ENCODE results near the gene FHIT. TPM values are rescaled to one million over a fixed set of nuclear protein-coding genes. Genes with fewer than 3 reads are reported as not detected.

FHIT gene
- polyA plus RNA-seq, 1 of the 3 experiments (the other 2 are of a cell fraction): 0.41 TPM

- H3K4me1 ChIP-seq (ENCODE audit: control insufficient read depth in 1 of 2, insufficient read depth in 2 of 2, low read depth in 1 of 2, low read length in 1 of 2): no peaks in the 10 kb centered on the region
- no peak overlapping the region for H3K9ac ChIP-seq
- H3K4me2 ChIP-seq: no peak overlapping the region
- no peak overlapping the region for H3K27ac ChIP-seq (ENCODE audit: low read depth in 2 of 2, low read length in 1 of 2)
- H2AFZ ChIP-seq (ENCODE audit: low read depth): no peak overlapping the region
- no peaks in the 10 kb centered on the region for H3K79me2 ChIP-seq (ENCODE audit: insufficient read depth)
- no peaks in the 10 kb centered on the region for H3K9me2 ChIP-seq
- TF ChIP-seq YY1 (IDR thresholded peaks at IDR 0.05; ENCODE audit: low read depth): no peak
- no peak for TF ChIP-seq RAD21 (IDR thresholded peaks at IDR 0.05; ENCODE audit: low read length)
- TF ChIP-seq GABPA (IDR thresholded peaks at IDR 0.05; ENCODE audit: low read depth): no peak
- TF ChIP-seq MAX (IDR thresholded peaks at IDR 0.05; ENCODE audit: low read depth): no peak
- TF ChIP-seq, protein P1, sequence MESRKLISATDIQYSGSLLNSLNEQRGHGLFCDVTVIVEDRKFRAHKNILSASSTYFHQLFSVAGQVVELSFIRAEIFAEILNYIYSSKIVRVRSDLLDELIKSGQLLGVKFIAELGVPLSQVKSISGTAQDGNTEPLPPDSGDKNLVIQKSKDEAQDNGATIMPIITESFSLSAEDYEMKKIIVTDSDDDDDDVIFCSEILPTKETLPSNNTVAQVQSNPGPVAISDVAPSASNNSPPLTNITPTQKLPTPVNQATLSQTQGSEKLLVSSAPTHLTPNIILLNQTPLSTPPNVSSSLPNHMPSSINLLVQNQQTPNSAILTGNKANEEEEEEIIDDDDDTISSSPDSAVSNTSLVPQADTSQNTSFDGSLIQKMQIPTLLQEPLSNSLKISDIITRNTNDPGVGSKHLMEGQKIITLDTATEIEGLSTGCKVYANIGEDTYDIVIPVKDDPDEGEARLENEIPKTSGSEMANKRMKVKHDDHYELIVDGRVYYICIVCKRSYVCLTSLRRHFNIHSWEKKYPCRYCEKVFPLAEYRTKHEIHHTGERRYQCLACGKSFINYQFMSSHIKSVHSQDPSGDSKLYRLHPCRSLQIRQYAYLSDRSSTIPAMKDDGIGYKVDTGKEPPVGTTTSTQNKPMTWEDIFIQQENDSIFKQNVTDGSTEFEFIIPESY (IDR thresholded peaks at IDR 0.05; ENCODE audit: borderline replicate concordance, low read depth): no peak
- no peak for TF ChIP-seq USF1 (IDR thresholded peaks at IDR 0.05; ENCODE audit: borderline replicate concordance, low read depth)
- no peak for TF ChIP-seq NRF1 (IDR thresholded peaks at IDR 0.05; ENCODE audit: low read depth, low read length)
- TF ChIP-seq FOXM1 (IDR thresholded peaks at IDR 0.05; ENCODE audit: low read depth): no peak
- no peak for TF ChIP-seq POLR2AphosphoS5 (IDR thresholded peaks at IDR 0.05; ENCODE audit: low read depth, low read length)
- no peak for TF ChIP-seq TEAD4 (IDR thresholded peaks at IDR 0.05; ENCODE audit: borderline replicate concordance, insufficient read depth)
- no peak for TF ChIP-seq CTCF (IDR thresholded peaks at IDR 0.05)
- TF ChIP-seq ELF1 (IDR thresholded peaks at IDR 0.05): no peak
- no peak for TF ChIP-seq GATA2 (CRISPR knock-in tag; IDR thresholded peaks at IDR 0.05)
- TF ChIP-seq RFX5 (IDR thresholded peaks at IDR 0.05; ENCODE audit: low read length): no peak
- TF ChIP-seq, protein P2, sequence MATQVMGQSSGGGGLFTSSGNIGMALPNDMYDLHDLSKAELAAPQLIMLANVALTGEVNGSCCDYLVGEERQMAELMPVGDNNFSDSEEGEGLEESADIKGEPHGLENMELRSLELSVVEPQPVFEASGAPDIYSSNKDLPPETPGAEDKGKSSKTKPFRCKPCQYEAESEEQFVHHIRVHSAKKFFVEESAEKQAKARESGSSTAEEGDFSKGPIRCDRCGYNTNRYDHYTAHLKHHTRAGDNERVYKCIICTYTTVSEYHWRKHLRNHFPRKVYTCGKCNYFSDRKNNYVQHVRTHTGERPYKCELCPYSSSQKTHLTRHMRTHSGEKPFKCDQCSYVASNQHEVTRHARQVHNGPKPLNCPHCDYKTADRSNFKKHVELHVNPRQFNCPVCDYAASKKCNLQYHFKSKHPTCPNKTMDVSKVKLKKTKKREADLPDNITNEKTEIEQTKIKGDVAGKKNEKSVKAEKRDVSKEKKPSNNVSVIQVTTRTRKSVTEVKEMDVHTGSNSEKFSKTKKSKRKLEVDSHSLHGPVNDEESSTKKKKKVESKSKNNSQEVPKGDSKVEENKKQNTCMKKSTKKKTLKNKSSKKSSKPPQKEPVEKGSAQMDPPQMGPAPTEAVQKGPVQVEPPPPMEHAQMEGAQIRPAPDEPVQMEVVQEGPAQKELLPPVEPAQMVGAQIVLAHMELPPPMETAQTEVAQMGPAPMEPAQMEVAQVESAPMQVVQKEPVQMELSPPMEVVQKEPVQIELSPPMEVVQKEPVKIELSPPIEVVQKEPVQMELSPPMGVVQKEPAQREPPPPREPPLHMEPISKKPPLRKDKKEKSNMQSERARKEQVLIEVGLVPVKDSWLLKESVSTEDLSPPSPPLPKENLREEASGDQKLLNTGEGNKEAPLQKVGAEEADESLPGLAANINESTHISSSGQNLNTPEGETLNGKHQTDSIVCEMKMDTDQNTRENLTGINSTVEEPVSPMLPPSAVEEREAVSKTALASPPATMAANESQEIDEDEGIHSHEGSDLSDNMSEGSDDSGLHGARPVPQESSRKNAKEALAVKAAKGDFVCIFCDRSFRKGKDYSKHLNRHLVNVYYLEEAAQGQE (IDR thresholded peaks at IDR 0.05; ENCODE audit: low read depth, low read length): no peak
- ChIA-PET POLR2A (no interaction called here), CTCF (interaction anchor here (2.1 kb wide), 1 partner anchor 10 kb away, joined by 7 read pairs; no protein-coding TSS in a partner anchor)
- WGBS (ENCODE audit: low lambda C conversion rate): 36% methylated on average over 3 of the region's 3 CpGs
- no peaks in the 10 kb centered on the region for H3F3A ChIP-seq (replicated peaks; ENCODE audit: insufficient read depth)
- H3K4me3 ChIP-seq (ENCODE audit: low read depth in 2 of 2, low read length in 1 of 2): no peak overlapping the region
- H3K9me3 ChIP-seq: no peaks in the 10 kb centered on the region
- no peaks in the 10 kb centered on the region for H4K20me1 ChIP-seq (ENCODE audit: insufficient read depth)
- DNase-seq: no peak
- no peaks in the 10 kb centered on the region for H3K36me3 ChIP-seq (replicated peaks in 1 of 2; ENCODE audit: control insufficient read depth in 1 of 2, insufficient read depth in 2 of 2, low read length in 1 of 2)
- no peaks in the 10 kb centered on the region for H3K27me3 ChIP-seq (ENCODE audit: insufficient read depth)
These were observed 1383.9 kb downstream of the FHIT start for GRCh38 chr3:59867185-59868002.
